Body of pancreas (tissue), 4 donors: ENCODE measurements around the gene FAM177B. TPM values are rescaled to one million over a fixed set of nuclear protein-coding genes. Genes with fewer than 3 reads are reported as not detected.
A peak's percentile ranks its signal among the peaks of the same experiment; 100 is the strongest.

Experiments used
- ATAC-seq: fragments of 150-250 bp; one replicate; pipeline ENCODE4 v1.9.1; 2016
- DNase-seq, 4 donors: peaks; one replicate each; pipeline ENCODE4 v3.0.0-alpha.2; 2019
- H3K27ac ChIP-seq, 4 donors: fragments of 200-600 bp; sonication (generic); 1 replicate in 3 of 4; 2 replicates in 1 of 4; pipeline versions ENCODE4 v1.5.1 to v1.6.1; 2016 to 2019; ENCODE audit warnings: mild to moderate bottlenecking in 1 of 4, mixed read lengths in 1 of 4, moderate library complexity in 1 of 4
- H3K27me3 ChIP-seq, 2 donors: fragments of 200-600 bp; sonication (generic); one replicate each; pipeline ENCODE4 v1.6.0; 2016; ENCODE audit warnings: mild to moderate bottlenecking in 1 of 2
- H3K36me3 ChIP-seq, 2 donors: fragments of 200-600 bp; sonication (generic); replicated peaks in 1 of 2; 2 replicates each; pipeline ENCODE4 v1.5.1; 2016; ENCODE audit warnings: low read depth in 2 of 2; ENCODE audit not compliant: insufficient read depth in 1 of 2
- H3K4me1 ChIP-seq: fragments of 200-600 bp; sonication (generic); one replicate; pipeline ENCODE4 v1.6.0; 2016
- H3K4me3 ChIP-seq, 2 donors: fragments of 200-600 bp; sonication (generic); 1 replicate in 1 of 2; 2 replicates in 1 of 2; pipeline ENCODE4 v1.5.1; 2016 to 2019
- H3K9me3 ChIP-seq, 3 donors: fragments of 200-600 bp; sonication (generic); 1 replicate in 2 of 3; 2 replicates in 1 of 3; pipeline ENCODE4 v1.5.1; 2016
- CTCF ChIP-seq, 7 experiments: fragments of 450-650 bp in 4 of 7; fragments of 200-600 bp in 3 of 7; sonication (generic) in 3 of 7; IDR thresholded peaks; one replicate each; pipeline ENCODE4 v1.5.1; 2016 to 2019; ENCODE audit warnings: antibody characterized with exemption in 7 of 7
- POLR2A ChIP-seq, 3 donors: fragments of 450-650 bp; IDR thresholded peaks; one replicate each; pipeline ENCODE4 v1.6.1; 2016; ENCODE audit warnings: antibody characterized with exemption in 3 of 3, mild to moderate bottlenecking in 2 of 3
- WGBS, 2 donors: methylation state at CpG; one replicate each; pipeline ENCODE4 v1.1.5; 2017; 5-methylcytosine and 5-hydroxymethylcytosine counted together
- intact Hi-C: fragments of 100-400 bp; cut with DNase I; formaldehyde crosslinking; loops from one replicate; pipeline ENCODE4 v1.15.1; 2023
- total RNA-seq, 2 donors: library from RNA; depleted of rRNA; stranded (reverse); fragments of >200 nt; gene quantifications; one replicate each; pipeline ENCODE4 v1.1.0, GENCODE V29; 2016

Gene FAM177B
- total RNA-seq, 2 donors from 2014 or later: 3.4 TPM; not detected in 1

- H3K4me3 ChIP-seq: no peak overlapping the region
- ATAC-seq (no peak), DNase-seq (peak in 1 of 4 donors; percentile 18)
- no peak overlapping the region for H3K27ac ChIP-seq
- no peaks in the 10 kb centered on the region for H3K9me3 ChIP-seq
- H3K4me1 ChIP-seq: no peaks in the 10 kb centered on the region
- intact Hi-C loops: loop anchor here (5.0 to 10.0 kb wide), 2 partner anchors 290 to 332 kb away; no protein-coding TSS in a partner anchor
- no peaks in the 10 kb centered on the region for H3K27me3 ChIP-seq
- WGBS, 2 donors: 5 to 8% methylated on average over 2 of the region's 2 CpGs
- TF ChIP-seq POLR2A (IDR thresholded peaks at IDR 0.05) (no peak), CTCF (IDR thresholded peaks at IDR 0.05) (peak; percentile 24 to 79 (median 75))
- no peaks in the 10 kb centered on the region for H3K36me3 ChIP-seq
These were observed 55.7 kb downstream of the FAM177B start for GRCh38 chr1:222792744-222793143.

- DNase-seq (peak in 2 of 4 donors; percentile 41 to 54), ATAC-seq (no peak)
- no peaks in the 10 kb centered on the region for H3K36me3 ChIP-seq
- no peak overlapping the region for H3K4me3 ChIP-seq
- H3K27me3 ChIP-seq: no peaks in the 10 kb centered on the region
- no peaks in the 10 kb centered on the region for H3K4me1 ChIP-seq
- no peaks in the 10 kb centered on the region for H3K9me3 ChIP-seq
- WGBS, 2 donors: 81 to 96% methylated on average over 3 to 6 of the region's 6 CpGs
- intact Hi-C loops: loop anchor here (5.0 to 10.0 kb wide), 2 partner anchors 287 to 330 kb away; no protein-coding TSS in a partner anchor
- H3K27ac ChIP-seq: no peak overlapping the region
- TF ChIP-seq CTCF (IDR thresholded peaks at IDR 0.05) (peak in 4 of 7 experiments; percentile 22 to 37 (median 26)), POLR2A (IDR thresholded peaks at IDR 0.05) (no peak)
These were observed 57.9 kb downstream of the FAM177B start for GRCh38 chr1:222794656-222795474.

GRCh38 chr1:222798116-222798515 is 61.1 kb downstream of the FAM177B start:
- peak in 1 of 4 donors; percentile 43 for DNase-seq
- no peak overlapping the region for H3K27ac ChIP-seq
- no peak overlapping the region for H3K4me3 ChIP-seq
- no peaks in the 10 kb centered on the region for H3K9me3 ChIP-seq
- H3K4me1 ChIP-seq: no peaks in the 10 kb centered on the region
- TF ChIP-seq POLR2A (IDR thresholded peaks at IDR 0.05) (no peak), CTCF (IDR thresholded peaks at IDR 0.05) (no peak)
- H3K36me3 ChIP-seq: no peaks in the 10 kb centered on the region
- no peaks in the 10 kb centered on the region for H3K27me3 ChIP-seq
- no peak for ATAC-seq
- intact Hi-C loops: loop anchor here (10.0 kb wide), 1 partner anchor 327 kb away; no protein-coding TSS in a partner anchor

- H3K4me3 ChIP-seq: no peak overlapping the region
- no peak for ATAC-seq
- intact Hi-C loops: loop anchor here (10.0 kb wide), 1 partner anchor 326 kb away; no protein-coding TSS in a partner anchor
- no peaks in the 10 kb centered on the region for H3K36me3 ChIP-seq
- TF ChIP-seq CTCF (IDR thresholded peaks at IDR 0.05): no peak
- no peak for TF ChIP-seq POLR2A (IDR thresholded peaks at IDR 0.05)
- H3K27me3 ChIP-seq: no peaks in the 10 kb centered on the region
- no peaks in the 10 kb centered on the region for H3K9me3 ChIP-seq
- no peak overlapping the region for H3K27ac ChIP-seq
- no peak for DNase-seq
- 86 to 96% methylated on average over 4 of the region's 4 CpGs for WGBS, 2 donors
- H3K4me1 ChIP-seq: no peaks in the 10 kb centered on the region
These were observed 62.0 kb downstream of the FAM177B start for GRCh38 chr1:222798975-222799374.

Other genes starting within 250 kb of the FAM177B start
- gene HHIPL2, start 189.1 kb upstream of the FAM177B start, total RNA-seq: not detected
- gene TAF1A, start 147.3 kb upstream of the FAM177B start, total RNA-seq: 10 to 100 TPM in 1 of 2 donors, under 1 TPM in 1; 0.99 to 15.8 TPM
- 10 to 100 TPM; 32.2 to 44.8 TPM for gene MIA3, start 119.1 kb upstream of the FAM177B start, total RNA-seq
- 10 to 100 TPM; 32.9 to 36.6 TPM for gene AIDA, start 24.7 kb upstream of the FAM177B start, total RNA-seq
- gene BROX, start 24.6 kb upstream of the FAM177B start, total RNA-seq: 10 to 100 TPM; 12.5 to 18.2 TPM
- gene DISP1, start 77.8 kb downstream of the FAM177B start, total RNA-seq: 1 to 10 TPM; 4.0 to 6.2 TPM